ENCODE results near the gene SNX7.

DNA sequence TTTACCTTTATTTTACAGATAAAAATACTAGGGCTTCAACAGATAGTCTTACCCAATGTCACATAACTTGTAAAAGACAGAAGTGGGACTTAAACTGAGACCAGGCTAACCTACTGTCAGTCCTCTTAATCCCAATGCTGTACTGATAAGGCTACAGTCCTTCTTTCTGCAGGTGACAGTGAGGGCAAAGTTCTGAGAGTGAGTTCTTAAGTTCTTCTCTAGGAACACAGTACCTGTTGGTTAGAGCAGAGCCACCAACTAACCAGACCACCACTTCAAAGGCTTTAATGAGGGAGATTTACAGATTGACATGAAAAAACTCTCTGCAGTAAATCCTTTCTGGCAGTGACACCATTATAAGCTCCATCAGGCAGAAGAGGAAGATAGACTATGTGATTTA is 74.2 kb downstream of the SNX7 start:
- TF ChIP-seq, protein P1, sequence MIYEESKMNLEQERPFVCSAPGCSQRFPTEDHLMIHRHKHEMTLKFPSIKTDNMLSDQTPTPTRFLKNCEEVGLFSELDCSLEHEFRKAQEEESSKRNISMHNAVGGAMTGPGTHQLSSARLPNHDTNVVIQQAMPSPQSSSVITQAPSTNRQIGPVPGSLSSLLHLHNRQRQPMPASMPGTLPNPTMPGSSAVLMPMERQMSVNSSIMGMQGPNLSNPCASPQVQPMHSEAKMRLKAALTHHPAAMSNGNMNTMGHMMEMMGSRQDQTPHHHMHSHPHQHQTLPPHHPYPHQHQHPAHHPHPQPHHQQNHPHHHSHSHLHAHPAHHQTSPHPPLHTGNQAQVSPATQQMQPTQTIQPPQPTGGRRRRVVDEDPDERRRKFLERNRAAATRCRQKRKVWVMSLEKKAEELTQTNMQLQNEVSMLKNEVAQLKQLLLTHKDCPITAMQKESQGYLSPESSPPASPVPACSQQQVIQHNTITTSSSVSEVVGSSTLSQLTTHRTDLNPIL (CRISPR knock-in tag; IDR thresholded peaks at IDR 0.05; ENCODE audit: low read depth): no peak
- TF ChIP-seq TCF4 (CRISPR knock-in tag; IDR thresholded peaks at IDR 0.05; ENCODE audit: borderline replicate concordance) (no peak), ZNF70 (CRISPR knock-in tag; IDR thresholded peaks at IDR 0.05) (no peak), ZNF8 (CRISPR knock-in tag; IDR thresholded peaks at IDR 0.05) (no peak)
